Parathyroid adenoma (tissue), 2 donors: ENCODE measurements around the gene SERHL2.
"Not testable (repeated sequence)": the region's sequence is repeated elsewhere in the genome, so short reads cannot be mapped to it uniquely, and the experiment has no call there.

Experiments
- H2AFZ ChIP-seq: fragments of 300-600 bp; sonication (generic); one replicate; pipeline ENCODE4 v1.7.0; 2017; ENCODE audit warnings: antibody characterized with exemption, mild to moderate bottlenecking
- H3K27ac ChIP-seq: fragments of 300-600 bp; sonication (generic); one replicate; pipeline ENCODE4 v1.7.0; 2017
- H3K27me3 ChIP-seq: fragments of 300-600 bp; sonication (generic); one replicate; pipeline ENCODE4 v1.7.0; 2017; ENCODE audit warnings: low read length; ENCODE audit not compliant: control insufficient read depth, insufficient read depth
- H3K36me3 ChIP-seq: fragments of 300-600 bp; sonication (generic); one replicate; pipeline ENCODE4 v1.7.0; 2017; ENCODE audit warnings: low read length; ENCODE audit not compliant: control insufficient read depth, insufficient read depth
- H3K4me1 ChIP-seq: fragments of 300-600 bp; sonication (generic); one replicate; pipeline ENCODE4 v1.7.0; 2017; ENCODE audit warnings: control low read depth
- H3K4me2 ChIP-seq: fragments of 300-600 bp; sonication (generic); one replicate; pipeline ENCODE4 v1.7.0; 2017; ENCODE audit warnings: low read length
- H3K4me3 ChIP-seq: fragments of 300-600 bp; sonication (generic); one replicate; pipeline ENCODE4 v1.7.0; 2017; ENCODE audit warnings: low read depth, low read length
- H3K79me2 ChIP-seq: fragments of 300-600 bp; sonication (generic); one replicate; pipeline ENCODE4 v1.7.0; 2017; ENCODE audit warnings: control low read depth
- H3K9ac ChIP-seq: fragments of 300-600 bp; sonication (generic); one replicate; pipeline ENCODE4 v1.7.0; 2017; ENCODE audit warnings: mild to moderate bottlenecking
- H3K9me3 ChIP-seq: fragments of 300-600 bp; sonication (generic); one replicate; pipeline ENCODE4 v1.7.0; 2017; ENCODE audit warnings: low read length; ENCODE audit not compliant: control insufficient read depth
- CTCF ChIP-seq: fragments of 300-600 bp; sonication (generic); IDR thresholded peaks from one replicate; pipeline ENCODE4 v1.7.0; 2017; ENCODE audit warnings: antibody characterized with exemption, mild to moderate bottlenecking
- donor health status: primary hyperparathyroidism.

SERHL2 gene

GRCh38 chr22:42577623-42578240, 24.0 kb downstream of the SERHL2 start:
- Histone ChIP-seq H3K9ac (no peak overlapping the region), H3K4me2 (no peak overlapping the region), H3K79me2 (no peaks in the 10 kb centered on the region)

GRCh38 chr22:42580040-42580439, 26.3 kb downstream of the SERHL2 start:
- H3K27me3 ChIP-seq, H3K27ac ChIP-seq, H3K9ac ChIP-seq, H3K4me3 ChIP-seq, H3K36me3 ChIP-seq, H3K9me3 ChIP-seq, H3K79me2 ChIP-seq, H3K4me2 ChIP-seq, H2AFZ ChIP-seq, H3K4me1 ChIP-seq: not testable (repeated sequence)

More at GRCh38 chr22:42577623-42578240, 24.0 kb downstream of the SERHL2 start:
- TF ChIP-seq CTCF: no peak
- no peak overlapping the region for H2AFZ ChIP-seq
- no peaks in the 10 kb centered on the region for H3K9me3 ChIP-seq
- H3K4me3 ChIP-seq: no peak overlapping the region
- H3K27me3 ChIP-seq: no peaks in the 10 kb centered on the region
- H3K36me3 ChIP-seq: no peaks in the 10 kb centered on the region
- H3K27ac ChIP-seq: no peak overlapping the region
- H3K4me1 ChIP-seq: no peaks in the 10 kb centered on the region

- not testable (repeated sequence) for H3K4me1 ChIP-seq, H3K36me3 ChIP-seq, H3K9ac ChIP-seq, H3K27me3 ChIP-seq, H3K27ac ChIP-seq, H3K9me3 ChIP-seq, H3K79me2 ChIP-seq
- peak overlapping the region; percentile 62 for H3K4me3 ChIP-seq
- peak overlapping the region; percentile 76 for H3K4me2 ChIP-seq
- peak overlapping the region; percentile 72 for H2AFZ ChIP-seq
Measured at GRCh38 chr22:42581194-42581761, 27.5 kb downstream of the SERHL2 start.

DNA sequence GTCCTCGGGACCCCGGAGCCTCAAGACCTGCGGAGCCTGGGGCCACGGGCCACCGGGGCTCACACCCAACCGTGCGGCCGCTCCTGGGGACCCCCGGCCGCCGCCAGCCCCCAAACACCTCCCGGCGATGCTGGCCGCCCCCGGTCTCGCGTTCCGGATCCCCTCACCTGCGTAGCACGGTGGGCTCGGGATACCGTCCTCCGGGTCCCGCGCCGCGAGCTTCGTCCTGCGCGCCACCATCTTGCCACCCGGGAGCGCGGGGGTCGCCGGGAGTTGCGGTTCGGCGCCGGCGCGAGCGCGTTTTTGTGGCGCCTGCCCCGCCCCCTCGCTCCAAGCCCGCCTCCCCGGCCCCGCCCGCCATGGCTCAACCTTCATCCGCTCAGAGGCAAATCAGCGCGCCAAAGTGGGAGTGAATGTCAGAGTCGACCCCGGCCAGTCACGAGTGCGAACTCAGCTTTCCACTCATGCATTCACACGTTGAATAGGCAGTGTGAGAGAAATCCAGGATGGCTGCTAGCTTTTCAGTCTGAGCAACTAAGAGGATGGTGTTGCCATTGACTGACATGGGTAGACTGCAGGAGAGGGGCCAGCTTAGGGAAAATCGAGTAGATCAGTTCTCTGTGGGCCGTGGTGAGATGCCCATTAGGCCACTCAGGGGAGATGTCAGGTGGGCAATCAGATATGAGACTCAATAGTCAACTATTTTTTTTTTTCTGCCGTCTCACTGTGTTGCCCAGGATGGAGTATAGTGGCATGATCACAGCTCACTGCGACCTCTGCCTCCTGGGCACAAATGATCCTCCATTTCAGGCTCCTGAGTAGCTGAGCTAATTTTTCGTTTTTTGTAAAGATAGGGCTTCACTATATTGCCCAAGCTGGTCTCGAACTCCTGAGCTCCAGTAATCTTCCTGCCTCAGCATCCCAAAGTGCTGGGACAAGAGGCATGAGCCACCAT, 28.3 kb downstream of the SERHL2 start:
- Histone ChIP-seq H3K4me1 (no peaks in the 10 kb centered on the region), H3K27ac (no peak overlapping the region), H3K9me3 (no peaks in the 10 kb centered on the region), H3K79me2 (no peaks in the 10 kb centered on the region), H3K4me2 (peak overlapping the region; percentile 76), H3K27me3 (no peaks in the 10 kb centered on the region), H3K4me3 (peak overlapping the region; percentile 62), H2AFZ (peak overlapping the region; percentile 72), H3K9ac (no peak overlapping the region), H3K36me3 (no peaks in the 10 kb centered on the region)
- no peak for TF ChIP-seq CTCF

GRCh38 chr22:42582987-42583386, 29.2 kb downstream of the SERHL2 start:
- no peak for TF ChIP-seq CTCF
- H2AFZ ChIP-seq: no peak overlapping the region
- no peaks in the 10 kb centered on the region for H3K36me3 ChIP-seq

More at GRCh38 chr22:42582987-42583386, 29.2 kb downstream of the SERHL2 start:
- Histone ChIP-seq H3K9me3 (no peaks in the 10 kb centered on the region), H3K79me2 (no peaks in the 10 kb centered on the region), H3K9ac (no peak overlapping the region), H3K4me3 (no peak overlapping the region), H3K27ac (no peak overlapping the region), H3K4me2 (no peak overlapping the region), H3K27me3 (no peaks in the 10 kb centered on the region), H3K4me1 (no peaks in the 10 kb centered on the region)
